Dermis microvascular lymphatic vessel endothelial cell (primary cell): ENCODE results near the gene NRXN2. TPM values are rescaled to one million over a fixed set of nuclear protein-coding genes. Genes with fewer than 3 reads are reported as not detected.

Experiments
- DNase-seq, 2 donors: peaks; one replicate each; pipeline versions ENCODE4 v3.0.0 to v3.0.0-alpha.2; 2010; ENCODE audit warnings: low read depth in 2 of 2
- total RNA-seq: library from RNA; depleted of rRNA; stranded (reverse); fragments of >200 nt; gene quantifications from 2 replicates; pipeline ENCODE4 v1.2.1, GENCODE V29; 2014

The NRXN2 gene
- total RNA-seq, 1 donor from 2014 or later, result not detected

- DNase-seq, result peak in 1 of 2 donors; percentile 37
These were observed 20.9 kb upstream of the NRXN2 start, which contains the start of gene RASGRP2 for GRCh38 chr11:64743591-64744543. RASGRP2 (minus strand) TSS chr11:64744142; CDS start chr11:64742866, 1,276 bp downstream.

GRCh38 chr11:64742889-64743590, 20.0 kb upstream of the NRXN2 start:
- DNase-seq, result peak in 1 of 2 donors; percentile 30

DNA sequence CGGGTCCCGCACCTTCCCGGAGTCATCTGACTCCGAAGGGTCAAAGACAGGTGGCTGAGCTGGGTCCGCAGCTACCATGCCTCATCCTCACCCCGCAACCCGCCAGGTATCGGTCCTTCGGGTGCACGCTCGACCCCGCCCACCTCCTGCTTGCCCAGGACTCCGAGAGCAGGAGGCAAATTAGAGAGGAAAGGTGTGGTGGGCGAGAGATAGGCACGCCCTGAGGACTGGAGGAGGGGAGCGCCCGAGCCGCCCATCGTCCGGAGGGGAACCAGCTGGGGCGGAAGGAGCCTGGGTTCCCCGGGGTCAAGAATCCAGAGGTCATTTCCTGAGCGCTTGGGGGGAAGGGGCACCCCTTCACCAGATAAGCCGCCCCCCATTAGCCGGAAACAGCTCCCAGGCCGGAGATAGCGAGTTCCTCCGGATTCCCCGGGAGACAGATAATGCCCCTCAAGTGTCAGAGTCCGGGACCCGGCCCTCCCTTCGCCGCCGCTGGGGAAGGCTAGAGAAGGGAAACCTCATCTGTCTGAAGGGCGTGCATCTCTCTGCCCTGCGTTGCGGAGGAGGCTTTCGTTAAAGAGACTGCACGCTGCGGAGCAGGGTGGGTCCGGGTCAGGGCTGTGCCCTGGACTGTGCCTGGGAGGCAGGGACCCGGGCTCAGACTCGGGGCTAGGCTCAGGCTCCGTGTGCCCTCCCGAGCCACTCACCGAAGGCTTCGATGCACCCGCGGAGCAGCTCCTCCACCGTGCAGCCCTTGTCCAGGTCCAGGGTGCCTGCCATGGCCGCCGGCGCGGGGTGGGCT, 19.3 kb upstream of the NRXN2 start:
- no peak for DNase-seq

- DNase-seq, result no peak
These were observed 18.5 kb upstream of the NRXN2 start for GRCh38 chr11:64741375-64742086.

DNA sequence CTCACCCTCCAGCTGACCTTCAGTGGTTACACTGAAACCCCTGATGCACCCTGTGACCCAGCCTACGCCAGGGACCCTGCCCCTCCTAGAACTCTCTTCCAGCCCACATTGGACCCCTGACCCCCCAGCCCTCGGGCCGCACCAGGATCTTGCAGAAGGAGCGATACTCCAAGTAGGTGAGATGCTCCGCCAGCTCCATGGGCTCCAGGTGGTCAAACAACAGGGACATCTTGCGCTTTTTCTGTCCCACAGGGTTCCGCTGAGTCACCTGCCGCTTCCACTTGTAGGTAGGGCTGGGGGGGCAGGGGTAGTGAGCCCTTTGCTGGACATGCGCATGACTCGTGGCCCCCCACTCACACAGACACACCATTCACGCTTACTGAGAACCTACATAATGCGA, 16.9 kb upstream of the NRXN2 start:
- no peak for DNase-seq

- DNase-seq, result no peak
These were observed 13.7 kb upstream of the NRXN2 start for GRCh38 chr11:64736654-64737053.

- DNase-seq, result no peak
These were observed 12.8 kb upstream of the NRXN2 start for GRCh38 chr11:64735725-64736259.

DNA sequence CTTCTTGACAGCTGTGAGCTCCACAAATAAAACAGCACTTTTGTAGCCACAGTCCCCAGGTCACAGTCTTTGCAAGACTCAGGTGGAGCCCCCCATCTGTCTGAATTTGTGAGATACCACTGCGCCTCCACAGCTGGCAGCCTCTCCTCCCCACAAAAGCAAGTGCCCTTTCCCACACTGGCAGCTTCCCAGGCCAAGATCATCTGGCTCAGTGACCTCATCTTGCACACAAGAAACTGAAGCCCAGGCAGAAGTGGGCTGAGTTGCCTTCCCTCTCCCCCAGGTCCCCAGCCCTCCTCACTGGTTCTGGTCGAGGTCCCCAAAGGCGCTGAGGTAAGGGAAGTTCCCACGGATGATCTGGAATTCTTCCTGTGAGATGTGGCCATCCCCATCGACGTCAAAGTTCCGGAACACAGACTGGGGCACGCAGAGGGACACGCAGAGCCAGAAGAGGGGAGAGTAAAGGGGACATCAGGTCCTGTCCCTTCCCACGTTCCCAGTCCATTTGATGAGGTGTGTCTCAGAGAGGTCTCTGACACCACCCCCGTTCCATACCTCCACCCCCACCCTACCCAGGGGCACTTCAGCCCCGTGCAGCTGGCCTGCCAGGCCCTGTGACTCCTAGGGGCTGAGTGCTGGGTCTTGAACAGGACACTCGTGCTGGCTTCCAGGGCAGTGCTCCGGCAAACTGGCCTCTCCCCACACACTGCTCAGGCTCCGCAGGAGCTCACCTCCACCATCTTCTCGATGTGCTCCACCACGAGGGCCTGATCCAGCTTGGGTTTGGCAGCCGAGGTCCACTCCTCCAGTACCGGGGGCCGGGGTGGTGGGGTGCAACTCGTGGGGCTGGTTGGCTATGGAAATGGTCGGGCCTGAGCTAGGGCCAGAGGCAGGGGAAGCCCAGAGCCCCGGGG, 12.1 kb upstream of the NRXN2 start:
- no peak for DNase-seq

GRCh38 chr11:64731601-64732000, 8.6 kb upstream of the NRXN2 start:
- DNase-seq, result no peak

- DNase-seq, result no peak
These were observed 6.9 kb upstream of the NRXN2 start for GRCh38 chr11:64729851-64730382.

GRCh38 chr11:64728757-64729365, 5.9 kb upstream of the NRXN2 start:
- no peak for DNase-seq

DNA sequence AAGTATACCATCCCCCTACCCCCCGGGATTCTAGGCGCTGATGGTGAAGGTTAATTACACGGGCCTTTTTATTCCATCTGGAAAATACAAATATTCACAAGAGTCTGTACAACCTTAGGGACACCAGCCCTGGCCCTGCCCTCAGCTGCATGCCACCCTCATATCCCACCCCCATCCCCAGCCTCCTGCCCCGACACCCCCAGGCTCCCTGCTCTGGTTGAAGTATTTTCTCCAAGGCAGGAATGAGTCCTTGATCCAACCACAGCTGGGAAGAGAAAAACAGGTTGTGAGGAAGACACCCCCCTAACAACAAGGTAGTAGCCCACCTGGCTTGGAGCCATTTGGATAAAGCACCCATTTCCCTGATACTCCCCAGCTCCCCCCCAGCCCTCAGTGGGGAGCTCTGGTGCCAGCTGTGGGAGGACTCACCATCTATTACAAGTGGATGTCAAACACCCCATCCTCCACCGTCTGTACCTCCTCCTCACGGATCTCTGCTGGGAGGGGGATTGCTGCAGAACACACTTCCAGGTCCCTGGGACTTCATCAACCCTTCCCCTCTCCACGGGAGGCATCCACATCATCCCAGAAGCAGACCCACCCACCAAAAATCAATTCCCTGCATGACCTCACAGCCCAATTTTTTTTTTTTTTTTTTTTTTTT, 4.0 kb upstream of the NRXN2 start:
- no peak for DNase-seq

DNA sequence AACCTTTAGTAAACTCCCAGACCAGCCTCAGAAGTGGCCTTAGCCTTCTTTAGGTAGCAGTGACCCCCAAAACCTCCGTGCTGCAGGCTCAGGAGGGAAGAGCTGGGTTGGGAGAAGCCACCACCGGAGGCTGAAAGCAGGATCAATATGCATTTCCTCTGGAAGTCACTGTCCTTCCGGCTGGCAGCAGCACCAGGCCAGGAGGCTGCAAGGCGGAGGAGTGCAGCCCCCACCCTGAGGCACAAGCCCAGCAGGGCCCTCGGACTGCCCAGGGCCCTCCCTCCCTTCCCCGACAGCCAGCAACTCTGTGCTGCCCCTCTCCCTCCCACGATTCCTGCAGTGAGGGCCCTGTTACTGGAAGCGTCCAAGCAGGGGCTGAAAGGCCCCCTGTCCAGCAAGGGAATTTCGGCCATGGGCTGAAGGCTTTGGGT, 3.2 kb upstream of the NRXN2 start:
- no peak for DNase-seq

GRCh38 chr11:64724863-64725532, 2.0 kb upstream of the NRXN2 start:
- DNase-seq, result no peak

- no peak for DNase-seq
These were observed 1.2 kb upstream of the NRXN2 start for GRCh38 chr11:64723907-64724862.
